Suppressor macrophage treated with lipopolysaccharide for 4 hours (primary cell): ENCODE results near the gene FAM3A.
A peak's percentile ranks its signal among the peaks of the same experiment; 100 is the strongest.
"Not testable (repeated sequence)": the region's sequence is repeated elsewhere in the genome, so short reads cannot be mapped to it uniquely, and the experiment has no call there.

ENCODE experiments used
- DNase-seq: peaks from one replicate; pipeline ENCODE4 v3.0.0-alpha.2; 2020

The FAM3A gene

GRCh38 chrX:154515966-154516655 is at the start of gene FAM3A:
FAM3A (minus strand) TSS chrX:154516232; CDS start chrX:154515772, 460 bp downstream.
- DNase-seq, result peak; percentile 90

- DNase-seq, result not testable (repeated sequence)
Measured at GRCh38 chrX:154562295-154562694, 46.3 kb upstream of the FAM3A start.

GRCh38 chrX:154560326-154560725 is 44.3 kb upstream of the FAM3A start:
- not testable (repeated sequence) for DNase-seq

GRCh38 chrX:154558896-154559295 is 42.9 kb upstream of the FAM3A start:
- not testable (repeated sequence) for DNase-seq

- not testable (repeated sequence) for DNase-seq
Measured at GRCh38 chrX:154558060-154558690, 42.1 kb upstream of the FAM3A start.

- DNase-seq, result not testable (repeated sequence)
Measured at GRCh38 chrX:154552112-154552806, 36.2 kb upstream of the FAM3A start.

GRCh38 chrX:154549766-154550165 is 33.7 kb upstream of the FAM3A start:
- DNase-seq, result no peak

- DNase-seq, result no peak
Measured at GRCh38 chrX:154548028-154548316, 31.9 kb upstream of the FAM3A start.

- DNase-seq, result peak; percentile 91
Measured at GRCh38 chrX:154547245-154548027, 31.4 kb upstream of the FAM3A start, which contains the start of gene IKBKG. IKBKG (plus strand) TSS chrX:154547620; CDS start chrX:154552003, 4,383 bp downstream.

GRCh38 chrX:154546354-154547244 is 30.6 kb upstream of the FAM3A start, which contains the start of gene G6PD:
G6PD (minus strand) TSS chrX:154546846; CDS start chrX:154546155, 691 bp downstream.
- peak; percentile 81 for DNase-seq

- DNase-seq, result no peak
Measured at GRCh38 chrX:154545673-154546274, 29.7 kb upstream of the FAM3A start.

GRCh38 chrX:154542723-154543424 is 26.8 kb upstream of the FAM3A start:
- DNase-seq, result peak; percentile 81

- peak; percentile 67 for DNase-seq
Measured at GRCh38 chrX:154541896-154542722, 26.1 kb upstream of the FAM3A start.

- no peak for DNase-seq
Measured at GRCh38 chrX:154541589-154541895, 25.5 kb upstream of the FAM3A start.

- DNase-seq, result no peak
Measured at GRCh38 chrX:154540897-154541535, 25.0 kb upstream of the FAM3A start.

- DNase-seq, result not testable (repeated sequence)
Measured at GRCh38 chrX:154540365-154540764, 24.3 kb upstream of the FAM3A start.

GRCh38 chrX:154539077-154539476 is 23.0 kb upstream of the FAM3A start:
- DNase-seq, result no peak

GRCh38 chrX:154535892-154536291 is 19.9 kb upstream of the FAM3A start:
- no peak for DNase-seq

- peak; percentile 91 for DNase-seq
Measured at GRCh38 chrX:154534526-154535322, 18.7 kb upstream of the FAM3A start.
